RPMI7951 (cell line): ENCODE measurements around the gene INPP5D. TPM values are rescaled to one million over a fixed set of nuclear protein-coding genes. Genes with fewer than 3 reads are reported as not detected.
"Not testable (repeated sequence)": the region's sequence is repeated elsewhere in the genome, so short reads cannot be mapped to it uniquely, and the experiment has no call there.

ENCODE experiments used
- DNase-seq: peaks from one replicate; pipeline ENCODE4 v3.0.0-alpha.2; 2012; ENCODE audit warnings: low read depth
- total RNA-seq: library from RNA; depleted of rRNA; stranded (reverse); fragments of >200 nt; shearing (Covaris generic); gene quantifications from 2 replicates; pipeline ENCODE4 v1.2.3, GENCODE V29; 2014

Gene INPP5D
- total RNA-seq, 1 experiment from 2014 or later = 0.24 TPM

- DNase-seq = no peak
These were observed 81.8 kb downstream of the INPP5D start for GRCh38 chr2:233141901-233142300.

- DNase-seq = no peak
These were observed 82.3 kb downstream of the INPP5D start for GRCh38 chr2:233142355-233142897.

GRCh38 chr2:233143700-233144331 lies 83.7 kb downstream of the INPP5D start:
- no peak for DNase-seq

- DNase-seq = no peak
These were observed 85.6 kb downstream of the INPP5D start for GRCh38 chr2:233145726-233146125.

- no peak for DNase-seq
These were observed 86.1 kb downstream of the INPP5D start for GRCh38 chr2:233146194-233146593.

- no peak for DNase-seq
These were observed 87.1 kb downstream of the INPP5D start for GRCh38 chr2:233147136-233147828.

- no peak for DNase-seq
These were observed 87.7 kb downstream of the INPP5D start for GRCh38 chr2:233147829-233148167.

- no peak for DNase-seq
These were observed 88.2 kb downstream of the INPP5D start for GRCh38 chr2:233148354-233148753.

- DNase-seq = peak; percentile 94
These were observed 92.4 kb downstream of the INPP5D start for GRCh38 chr2:233152541-233152940.

- peak; percentile 70 for DNase-seq
These were observed 93.1 kb downstream of the INPP5D start for GRCh38 chr2:233153146-233153798.

- DNase-seq = no peak
These were observed 95.9 kb downstream of the INPP5D start for GRCh38 chr2:233156001-233156400.

GRCh38 chr2:233156461-233156860 lies 96.3 kb downstream of the INPP5D start:
- not testable (repeated sequence) for DNase-seq

GRCh38 chr2:233161730-233162129 lies 101.6 kb downstream of the INPP5D start:
- no peak for DNase-seq

- no peak for DNase-seq
These were observed 102.6 kb downstream of the INPP5D start for GRCh38 chr2:233162770-233163169.

GRCh38 chr2:233163486-233164103 lies 103.5 kb downstream of the INPP5D start:
- no peak for DNase-seq

GRCh38 chr2:233164128-233164635 lies 104.0 kb downstream of the INPP5D start:
- no peak for DNase-seq

GRCh38 chr2:233164967-233165366 lies 104.8 kb downstream of the INPP5D start:
- DNase-seq = no peak

GRCh38 chr2:233165543-233165894 lies 105.4 kb downstream of the INPP5D start:
- DNase-seq = no peak

- peak; percentile 100 for DNase-seq
These were observed 105.9 kb downstream of the INPP5D start for GRCh38 chr2:233165895-233166661.

GRCh38 chr2:233168445-233168844 lies 108.3 kb downstream of the INPP5D start:
- DNase-seq = no peak

GRCh38 chr2:233168919-233169318 lies 108.8 kb downstream of the INPP5D start:
- no peak for DNase-seq
